NB4 (cell line): ENCODE measurements around the gene ITGB3BP.

Experiments
- CTCF ChIP-seq: IDR thresholded peaks from one replicate; pipeline ENCODE4 v1.5.1; 2012; ENCODE audit warnings: low read depth, low read length
- MYC ChIP-seq: IDR thresholded peaks from 2 replicates; pipeline ENCODE4 v1.6.1; 2011; ENCODE audit warnings: low read depth, low read length

- no peak for TF ChIP-seq CTCF
- TF ChIP-seq MYC, result no peak
Measured at GRCh38 chr1:63512584-63512983, 10.4 kb downstream of the ITGB3BP start.
